Measurements from ENCODE around the gene CNTLN.
"Not testable (repeated sequence)": the region's sequence is repeated elsewhere in the genome, so short reads cannot be mapped to it uniquely, and the experiment has no call there.

The CNTLN gene

DNA sequence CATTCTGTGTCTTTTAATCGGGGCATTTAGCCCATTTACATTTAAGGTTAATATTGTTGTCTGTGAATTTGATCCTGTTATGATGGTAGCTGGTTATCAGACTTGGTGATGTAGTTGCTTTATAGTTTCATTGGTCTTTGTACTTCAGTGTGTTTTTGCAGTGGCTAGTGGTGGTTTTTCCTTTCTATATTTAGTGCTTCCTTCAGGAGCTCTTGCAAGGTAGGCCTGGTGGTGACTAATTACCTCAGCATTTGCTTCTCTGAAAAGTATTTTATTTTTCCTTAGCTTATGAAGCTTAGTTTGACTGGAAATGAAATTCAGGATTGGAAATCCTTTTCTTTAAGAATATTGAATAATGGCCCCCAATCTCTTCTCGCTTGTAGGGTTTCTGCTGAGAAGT lies 156.9 kb downstream of the CNTLN start:
- no peak for DNase-seq (ENCODE audit: low read depth in 2 of 3, low spot score in 1 of 3)

DNA sequence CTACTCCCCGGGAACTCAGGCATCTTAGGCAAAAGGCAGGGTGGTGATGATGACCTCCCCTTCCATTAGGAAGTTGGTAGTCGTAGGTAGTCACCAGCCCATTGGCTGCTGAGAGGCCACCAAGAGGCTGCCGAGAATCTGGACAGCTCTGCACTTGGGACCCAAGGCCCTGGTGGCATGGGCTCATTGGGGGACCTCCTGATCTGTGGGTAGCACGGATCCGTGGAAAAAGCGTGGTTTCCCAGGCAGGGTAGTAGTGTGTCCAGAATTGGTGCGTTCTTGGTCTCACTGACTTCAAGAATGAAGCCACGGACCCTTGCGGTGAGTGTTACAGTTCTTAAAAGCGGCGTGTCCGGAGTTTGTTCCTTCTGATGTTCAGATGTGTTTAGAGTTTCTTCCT lies 158.8 kb downstream of the CNTLN start:
- DNase-seq (ENCODE audit: low read depth in 2 of 3, low spot score in 1 of 3), result no peak

DNA sequence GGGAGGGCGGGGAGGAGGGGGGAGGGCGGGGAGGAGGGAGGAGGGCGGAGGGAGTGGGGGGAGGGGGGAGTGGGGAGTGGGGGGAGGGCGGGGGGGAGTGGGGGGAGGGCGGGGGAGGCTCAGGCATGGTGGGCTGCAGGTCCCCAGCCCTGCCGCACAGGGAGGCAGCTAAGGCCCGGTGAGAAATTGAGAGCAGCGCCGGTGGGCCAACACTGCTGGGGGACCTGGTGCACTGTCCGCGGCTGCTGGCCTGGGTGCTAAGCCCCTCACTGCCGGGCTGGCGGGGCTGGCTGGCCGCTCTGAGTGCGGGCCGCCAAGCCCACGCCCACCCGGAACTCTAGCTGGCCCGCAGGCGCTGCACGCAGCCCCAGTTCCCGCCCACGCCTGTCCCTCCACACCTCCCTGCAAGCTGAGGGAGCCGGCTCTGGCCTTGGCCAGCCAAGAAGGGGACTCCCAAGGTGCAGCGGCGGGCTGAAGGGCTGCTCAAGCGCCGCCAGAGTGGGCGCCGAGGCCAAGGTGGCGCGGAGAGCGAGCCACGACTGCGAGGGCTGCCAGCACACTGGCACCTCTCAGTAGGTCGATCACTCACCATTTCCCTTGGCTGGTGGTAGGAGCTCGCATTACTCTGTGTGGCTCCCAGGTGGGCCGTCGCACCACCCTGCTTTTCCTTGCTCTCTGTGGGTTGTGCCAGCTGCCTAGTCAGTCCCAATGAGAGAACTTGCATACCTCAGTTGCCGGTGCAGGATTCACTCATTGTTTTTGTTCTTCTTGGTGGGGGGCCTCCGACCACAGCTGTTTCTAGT lies 160.2 kb downstream of the CNTLN start:
- DNase-seq (ENCODE audit: low read depth in 2 of 3, low spot score in 1 of 3), result no peak

DNA sequence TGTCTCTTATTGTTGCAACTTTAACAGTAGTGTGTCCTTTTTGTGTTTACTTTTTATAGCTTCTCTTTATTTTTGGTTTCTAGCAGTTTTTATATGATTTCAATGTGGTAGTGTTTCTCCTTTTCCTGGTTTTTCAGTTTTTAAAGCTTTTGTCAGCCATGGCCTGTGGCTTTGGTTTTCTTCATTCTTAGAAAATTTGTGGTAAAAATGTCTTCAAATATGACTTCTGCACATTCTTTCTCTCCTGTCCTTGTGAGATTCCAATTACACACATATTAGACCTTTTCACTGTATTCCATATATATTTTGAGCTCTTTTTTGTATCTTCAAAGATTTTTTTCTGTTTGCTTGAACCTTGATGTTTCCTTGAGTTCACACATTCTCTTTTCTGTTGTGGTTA lies 180.5 kb downstream of the CNTLN start:
- DNase-seq (ENCODE audit: low read depth in 2 of 3, low spot score in 1 of 3), result no peak

DNA sequence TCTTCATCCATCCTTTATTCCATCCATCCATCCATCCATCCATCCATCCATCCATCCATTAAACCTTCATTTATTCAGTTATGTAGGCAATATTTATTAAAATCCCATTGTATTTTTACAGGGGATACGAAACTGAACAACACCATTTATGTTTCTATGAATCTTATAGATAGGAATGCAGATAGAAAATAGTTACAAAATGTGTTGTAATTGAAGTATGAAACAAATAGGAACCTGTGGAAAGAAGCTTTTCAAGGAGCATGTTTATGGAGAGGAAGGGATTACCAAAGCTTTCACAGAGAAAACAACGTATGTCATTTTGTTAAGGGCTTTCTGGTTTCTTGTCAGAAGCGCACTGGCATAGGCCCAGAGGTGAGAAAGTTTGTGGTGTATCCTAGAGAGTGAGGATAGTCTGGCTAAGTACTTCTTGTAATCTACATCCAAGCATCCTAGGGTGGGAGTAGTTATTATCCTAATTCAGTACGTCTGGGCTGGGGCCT lies 184.0 kb downstream of the CNTLN start:
- DNase-seq (ENCODE audit: low read depth in 2 of 3, low spot score in 1 of 3), result no peak

DNA sequence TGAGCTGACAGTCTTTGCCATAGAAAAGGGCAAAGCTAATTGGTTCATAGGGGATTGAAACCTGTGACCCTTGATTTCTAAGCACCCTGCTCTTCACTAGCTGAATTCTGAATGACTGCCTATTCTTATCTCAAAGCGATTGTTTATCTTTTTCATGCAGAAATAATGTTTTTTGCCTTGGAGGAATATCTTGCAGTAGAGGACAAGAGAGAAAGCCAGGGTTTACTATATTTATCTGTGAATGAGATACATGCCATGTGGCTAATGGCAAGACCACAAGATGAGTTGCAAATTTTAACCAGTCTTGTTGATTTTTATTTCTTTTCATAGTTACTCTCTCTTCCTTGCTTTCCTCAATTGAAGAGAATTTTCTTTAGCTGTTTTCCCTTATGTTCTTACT lies 185.0 kb downstream of the CNTLN start:
- no peak for DNase-seq (ENCODE audit: low read depth in 2 of 3, low spot score in 1 of 3)

DNA sequence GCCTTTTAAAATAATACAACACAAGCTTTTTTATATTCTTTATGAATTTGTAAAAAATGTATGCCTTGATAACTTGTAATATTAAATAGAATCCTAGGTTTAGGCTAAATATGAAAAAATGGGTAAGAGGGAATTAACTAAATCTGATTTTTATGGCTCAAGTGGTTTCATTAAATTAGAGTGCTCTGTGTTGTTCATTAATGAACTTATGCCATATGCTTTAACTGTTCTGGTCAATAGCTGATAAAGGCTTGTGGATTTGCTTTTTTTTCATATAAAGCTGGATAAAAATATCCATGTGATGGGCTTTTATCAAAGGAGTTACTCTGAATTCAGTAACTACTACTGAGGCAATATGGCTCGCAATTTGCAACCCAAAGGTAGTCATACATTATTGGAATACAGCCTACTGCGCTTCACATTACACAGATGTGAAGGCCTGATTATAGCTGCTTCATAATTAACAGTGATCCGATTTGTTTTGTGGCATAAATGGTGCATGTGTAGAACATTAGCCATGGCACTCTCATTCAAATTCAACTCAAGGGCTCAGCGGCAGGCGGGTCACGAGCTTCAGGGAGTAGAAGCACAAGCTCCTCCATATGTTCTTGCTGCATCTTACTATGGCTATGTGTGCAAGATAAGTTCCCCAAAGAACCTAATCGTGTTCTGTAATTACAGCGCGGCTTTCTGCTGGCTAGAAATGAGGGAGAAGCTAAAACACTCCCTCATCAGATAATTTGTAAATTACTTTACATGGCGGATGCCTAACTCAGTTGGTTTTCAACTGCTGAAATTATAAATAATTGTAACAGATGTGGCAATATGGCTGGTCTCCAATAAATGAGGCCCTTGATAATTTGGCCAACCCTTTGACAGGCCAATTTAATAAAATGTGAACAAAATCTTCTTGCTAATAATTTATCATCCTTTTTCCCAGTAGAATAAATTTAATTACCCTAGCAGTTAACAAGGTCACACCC lies 188.3 kb downstream of the CNTLN start:
- DNase-seq (ENCODE audit: low read depth in 2 of 3, low spot score in 1 of 3), result no peak

DNA sequence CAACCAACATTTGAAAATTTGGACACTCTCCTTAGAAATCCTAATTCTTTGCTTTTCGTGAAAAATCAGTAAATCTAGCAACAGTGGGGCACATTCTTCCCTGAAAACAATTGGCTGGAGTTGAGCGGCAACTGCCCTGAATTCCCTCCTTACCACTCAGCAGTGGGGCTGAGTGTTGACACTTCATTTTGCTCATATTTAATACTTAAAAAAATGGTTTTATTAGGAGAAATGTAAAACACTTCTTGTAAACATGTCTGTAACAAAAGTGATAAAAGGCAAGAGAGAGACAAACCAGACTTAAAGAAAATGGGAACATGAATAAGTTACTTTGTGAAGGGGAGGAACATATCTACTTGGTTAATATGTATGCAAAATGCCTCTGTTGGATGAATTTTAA lies 193.5 kb downstream of the CNTLN start:
- DNase-seq (ENCODE audit: low read depth in 2 of 3, low spot score in 1 of 3), result no peak

DNA sequence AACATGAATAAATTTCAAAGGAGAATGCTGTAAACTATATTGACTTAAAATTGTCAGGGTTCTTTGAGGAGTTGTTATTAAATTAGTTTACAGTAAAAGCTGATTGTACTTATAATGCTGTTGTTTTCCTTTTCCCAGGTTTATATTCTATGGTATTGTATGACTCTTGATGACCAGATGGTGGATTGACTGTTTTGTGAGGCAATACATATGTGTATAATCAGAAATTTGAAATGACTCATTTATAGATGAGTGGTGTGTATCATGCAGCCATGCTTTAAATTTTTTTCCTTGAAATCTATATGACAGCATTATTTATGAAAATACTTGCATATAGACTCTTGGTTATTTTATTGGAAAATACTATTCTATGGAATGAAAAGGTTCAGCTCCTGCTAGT lies 195.3 kb downstream of the CNTLN start:
- no peak for DNase-seq (ENCODE audit: low read depth in 2 of 3, low spot score in 1 of 3)

DNA sequence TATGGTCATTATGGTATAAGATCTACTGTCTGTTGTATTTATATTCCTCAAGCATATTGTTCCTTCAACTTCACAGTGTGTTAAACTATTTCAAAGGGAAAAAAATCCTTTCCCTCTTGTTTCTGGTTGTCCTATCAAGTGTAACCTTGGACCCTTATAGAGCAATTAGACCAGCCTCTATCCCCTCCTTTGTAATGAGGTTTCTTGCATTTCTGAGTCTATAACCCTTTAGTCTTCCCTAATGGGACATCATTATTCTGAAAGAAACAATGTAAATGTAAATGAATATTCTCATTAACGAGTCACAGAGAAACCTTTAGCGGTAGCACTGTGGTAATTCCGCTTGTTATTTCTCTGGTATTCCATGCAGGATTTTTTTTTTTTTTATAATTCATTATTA lies 197.3 kb downstream of the CNTLN start:
- no peak for DNase-seq (ENCODE audit: low read depth in 2 of 3, low spot score in 1 of 3)

DNA sequence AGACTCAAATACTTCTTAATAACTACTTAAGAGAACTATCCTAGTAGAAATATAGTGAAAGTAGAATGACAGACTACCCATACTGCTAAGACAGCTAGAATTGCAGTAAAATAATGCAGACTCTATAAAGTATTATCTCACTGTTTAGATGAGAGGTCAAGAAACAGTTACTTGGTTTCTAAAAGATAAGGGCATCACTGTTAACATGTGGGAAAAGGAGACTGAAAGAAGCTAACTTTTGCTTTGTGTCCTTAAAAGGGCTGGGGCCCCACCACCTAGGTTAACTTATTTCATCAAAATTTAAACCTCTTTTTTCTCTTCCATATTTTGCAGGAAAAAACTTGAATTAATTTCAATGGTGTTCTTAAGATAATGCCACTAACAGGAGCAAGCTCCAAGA lies 204.3 kb downstream of the CNTLN start:
- no peak for DNase-seq (ENCODE audit: low read depth in 2 of 3, low spot score in 1 of 3)

DNA sequence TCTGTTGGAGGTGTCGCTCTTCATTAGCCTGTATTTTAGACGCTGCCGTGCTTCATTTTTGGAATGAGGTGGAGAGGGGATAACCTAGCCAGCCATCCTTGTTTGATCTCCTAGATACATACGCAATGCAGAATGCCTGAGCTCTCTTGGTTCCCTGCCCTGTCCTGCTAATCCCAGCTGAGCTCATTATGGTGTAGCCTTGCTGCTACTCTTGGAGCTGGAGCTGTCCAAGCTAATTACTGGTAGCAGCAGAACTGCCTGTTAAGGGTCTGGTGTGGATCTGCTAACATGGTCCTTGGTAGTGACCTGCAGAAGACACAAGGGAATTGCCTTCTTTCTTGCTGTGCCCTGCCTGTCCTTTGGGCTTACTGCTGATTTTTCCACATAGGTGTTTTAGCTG lies 207.9 kb downstream of the CNTLN start:
- DNase-seq (ENCODE audit: low read depth in 2 of 3, low spot score in 1 of 3), result no peak

DNA sequence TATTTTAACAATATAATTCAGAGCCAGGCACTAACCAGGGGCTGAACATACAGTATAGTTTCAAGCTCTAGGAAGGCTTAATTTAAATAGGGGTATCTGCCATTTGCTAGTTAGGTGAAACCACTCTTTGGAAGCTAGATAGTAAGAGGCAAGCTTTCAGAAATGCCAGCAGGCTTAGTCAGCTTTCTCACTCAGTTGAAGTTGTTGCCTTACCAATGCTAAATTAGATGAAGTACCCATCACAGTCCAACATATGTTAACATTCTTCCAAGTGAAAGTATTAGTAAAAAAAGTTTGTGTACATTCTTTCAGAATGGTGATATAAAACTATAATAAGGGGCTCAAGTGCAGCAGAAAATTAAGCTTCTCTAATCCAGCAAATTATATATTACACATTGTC lies 215.0 kb downstream of the CNTLN start:
- DNase-seq (ENCODE audit: low read depth in 2 of 3, low spot score in 1 of 3), result no peak

DNA sequence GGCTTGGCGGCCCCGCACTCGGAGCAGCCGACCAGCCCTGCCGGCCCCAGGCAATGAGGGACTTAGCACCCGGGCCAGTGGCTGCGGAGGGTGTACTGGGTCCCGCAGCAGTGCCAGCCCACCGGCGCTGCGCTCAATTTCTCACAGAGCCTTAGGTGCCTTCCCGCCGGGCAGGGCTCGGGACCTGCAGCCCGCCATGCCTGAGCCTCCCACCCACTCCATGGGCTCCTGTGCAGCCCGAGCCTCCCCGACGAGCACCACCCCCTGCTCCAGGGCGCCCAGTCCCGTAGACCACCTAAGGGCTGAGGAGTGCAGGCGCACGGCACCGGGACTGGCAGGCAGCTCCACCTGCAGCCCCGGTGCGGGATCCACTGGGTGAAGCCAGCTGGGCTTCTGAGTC lies 219.2 kb downstream of the CNTLN start:
- DNase-seq (ENCODE audit: low read depth in 2 of 3, low spot score in 1 of 3), result not testable (repeated sequence)

DNA sequence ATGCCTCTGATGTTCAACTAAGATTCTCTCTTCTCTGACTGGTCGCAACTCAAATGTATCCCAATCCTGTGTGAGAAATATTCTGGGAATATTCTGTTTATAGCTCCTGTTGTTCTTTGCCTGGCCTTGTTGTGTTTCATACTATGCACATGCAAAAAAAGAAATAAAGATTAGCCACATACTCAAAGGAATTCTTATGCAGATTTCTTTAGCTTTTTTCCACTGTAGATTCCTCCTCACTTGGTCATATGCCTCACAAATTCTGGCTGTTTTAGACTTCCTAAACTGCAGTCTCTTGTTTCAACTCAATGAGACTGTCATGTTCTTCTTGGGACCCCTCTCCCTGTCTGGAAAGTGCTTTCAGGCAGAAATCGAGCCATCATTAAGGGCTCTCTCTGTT lies 226.5 kb downstream of the CNTLN start:
- no peak for DNase-seq (ENCODE audit: low read depth in 2 of 3, low spot score in 1 of 3)

DNA sequence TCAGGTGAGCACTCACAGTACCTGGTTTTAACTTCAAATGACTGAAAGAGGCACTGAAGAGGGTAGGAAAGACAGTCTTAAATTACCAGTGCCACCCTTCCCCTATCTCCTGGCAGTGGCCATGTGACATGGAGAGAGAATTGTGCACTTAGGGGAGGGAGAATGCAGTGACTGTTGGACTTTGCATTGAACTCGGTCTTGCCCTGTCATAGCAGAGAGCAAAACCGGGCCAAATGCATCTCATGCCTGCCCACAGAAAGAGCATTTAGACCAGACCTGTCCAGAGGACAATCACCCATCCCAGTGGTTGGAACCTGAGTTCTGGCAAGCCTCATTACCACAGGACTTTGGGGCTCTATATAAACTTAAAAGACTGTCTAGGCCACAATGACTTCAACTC lies 232.2 kb downstream of the CNTLN start:
- no peak for DNase-seq (ENCODE audit: low read depth in 2 of 3, low spot score in 1 of 3)

DNA sequence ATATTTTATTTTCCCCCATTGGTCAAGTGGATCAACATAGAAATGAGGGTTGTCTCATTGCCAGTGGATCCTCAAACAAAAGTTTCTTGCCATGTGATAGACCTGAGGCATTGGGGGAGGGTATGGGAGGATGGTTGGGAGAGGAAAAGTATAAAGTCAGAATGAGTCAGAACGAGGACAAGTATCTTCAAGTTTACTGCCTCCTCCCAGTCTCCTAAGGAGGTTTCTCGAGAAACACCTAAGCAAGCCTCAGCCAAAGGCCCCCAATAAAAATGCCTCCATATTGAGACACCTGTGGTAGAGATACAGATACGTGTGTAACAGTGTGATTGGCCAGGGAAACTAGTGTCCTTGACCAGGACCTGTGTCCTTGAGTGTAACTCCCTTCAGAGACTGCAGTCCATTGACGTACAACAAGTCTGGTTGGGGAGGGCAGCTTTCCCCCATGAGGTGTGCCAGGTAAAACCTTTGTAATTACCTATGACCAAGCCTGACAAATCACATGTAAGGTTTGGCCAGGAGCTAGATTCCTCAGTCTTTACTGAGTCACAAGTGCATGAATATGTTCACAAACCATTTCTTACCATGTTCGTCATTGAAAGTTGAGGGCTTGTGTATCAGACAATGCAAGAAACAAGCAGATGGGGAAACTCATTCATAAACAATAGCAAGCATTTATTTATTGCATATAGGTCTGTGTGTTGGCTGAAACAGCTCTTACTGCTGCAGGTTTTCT lies 245.5 kb downstream of the CNTLN start:
- no peak for DNase-seq (ENCODE audit: low read depth in 2 of 3, low spot score in 1 of 3)

DNA sequence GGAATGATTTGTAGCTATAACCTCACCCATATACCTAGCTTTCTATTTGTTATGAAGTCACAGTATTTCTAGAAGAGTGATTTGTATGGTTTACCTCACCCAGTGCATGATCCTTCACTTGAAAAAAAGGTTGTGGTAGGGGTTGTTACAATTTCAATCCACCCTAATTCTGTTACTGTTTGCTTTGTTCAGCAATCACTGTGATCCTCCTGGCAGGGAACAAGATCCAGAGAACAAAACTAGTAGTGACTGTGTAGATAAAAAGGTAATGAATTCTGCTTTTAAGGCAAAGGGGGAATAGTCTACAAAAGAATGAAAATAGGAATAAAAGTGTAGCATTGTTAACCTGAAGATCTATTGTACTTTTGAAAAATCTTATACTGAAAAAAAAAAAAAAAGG lies 252.7 kb downstream of the CNTLN start:
- no peak for DNase-seq (ENCODE audit: low read depth in 2 of 3, low spot score in 1 of 3)

DNA sequence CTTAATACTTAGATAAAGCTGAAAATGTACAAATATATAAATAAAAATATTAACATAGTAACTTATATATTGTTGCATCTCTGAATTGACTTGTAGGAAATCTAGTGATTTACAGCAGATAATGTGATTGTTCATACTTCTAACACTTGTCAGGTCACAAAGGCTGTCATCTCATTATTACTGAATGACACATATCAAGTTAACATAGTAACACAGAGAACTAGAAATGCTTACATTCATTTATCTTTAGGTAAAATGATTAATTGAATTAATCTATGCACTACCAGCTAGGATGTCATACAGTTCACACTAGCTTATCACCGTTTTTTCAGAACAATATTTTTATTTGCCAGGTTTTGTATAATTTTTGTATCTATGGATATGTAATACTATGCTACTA lies 254.2 kb downstream of the CNTLN start:
- no peak for DNase-seq (ENCODE audit: low read depth in 2 of 3, low spot score in 1 of 3)

DNA sequence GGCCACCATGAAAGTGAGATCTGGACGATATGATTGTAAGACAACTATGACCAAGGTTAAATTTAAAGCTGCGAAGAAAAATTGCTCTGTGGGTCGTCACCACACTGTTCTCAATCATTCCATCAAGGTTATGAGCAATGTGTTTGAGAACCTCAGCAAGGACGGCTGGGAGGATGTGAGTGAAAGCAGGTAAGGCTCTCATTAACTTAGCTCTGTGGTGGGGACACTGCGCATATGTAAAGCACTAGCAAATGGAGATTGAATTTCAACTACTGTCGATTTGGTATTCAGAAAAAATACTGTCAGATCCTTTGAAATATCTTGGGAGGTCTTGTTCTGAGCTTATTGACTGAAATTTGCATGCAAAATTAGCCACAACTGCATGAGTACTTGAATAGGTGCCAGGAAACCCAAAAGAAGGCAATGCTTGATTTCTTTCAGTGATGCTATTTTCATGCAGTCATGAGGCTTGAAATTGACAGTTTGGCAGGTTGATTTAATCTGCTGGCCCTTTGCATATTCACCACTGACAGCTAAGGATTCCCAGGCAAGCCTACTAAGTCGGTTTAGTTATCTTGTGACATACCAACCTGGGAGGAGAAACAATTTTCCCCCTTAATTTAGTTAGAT lies 260.2 kb downstream of the CNTLN start:
- no peak for DNase-seq (ENCODE audit: low read depth in 2 of 3, low spot score in 1 of 3)

DNA sequence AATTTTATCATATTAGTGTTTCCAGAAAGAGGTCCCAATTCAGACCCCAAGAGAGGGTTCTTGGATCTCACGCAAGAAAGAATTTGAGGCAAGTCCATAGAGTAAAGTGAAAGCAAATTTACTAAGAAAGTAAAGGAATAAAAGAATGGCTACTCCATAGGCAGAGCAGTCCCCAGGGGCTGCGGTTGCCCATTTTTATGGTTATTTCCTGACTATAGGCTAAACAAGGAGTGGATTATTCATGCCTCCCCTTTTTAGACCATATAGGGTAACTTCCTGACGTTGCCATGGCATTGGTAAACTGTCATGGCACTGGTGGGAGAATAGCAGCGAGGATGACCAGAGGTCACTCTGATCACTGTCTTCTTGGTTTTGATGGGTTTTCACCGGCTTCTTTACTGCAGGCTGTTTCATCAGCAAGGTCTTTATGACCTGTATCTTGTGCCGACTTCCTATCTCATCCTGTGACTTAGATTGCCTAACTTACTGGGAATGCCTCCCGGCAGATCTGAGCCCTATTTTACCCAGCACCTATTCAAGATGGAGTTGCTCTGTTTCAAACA lies 262.4 kb downstream of the CNTLN start:
- DNase-seq (ENCODE audit: low read depth in 2 of 3, low spot score in 1 of 3), result not testable (repeated sequence)
